Measurements from ENCODE around the gene PDGFRB. TPM values are rescaled to one million over a fixed set of nuclear protein-coding genes. Genes with fewer than 3 reads are reported as not detected.

PDGFRB gene
- polyA plus RNA-seq, 1 donor from 2014 or later, result not detected

DNA sequence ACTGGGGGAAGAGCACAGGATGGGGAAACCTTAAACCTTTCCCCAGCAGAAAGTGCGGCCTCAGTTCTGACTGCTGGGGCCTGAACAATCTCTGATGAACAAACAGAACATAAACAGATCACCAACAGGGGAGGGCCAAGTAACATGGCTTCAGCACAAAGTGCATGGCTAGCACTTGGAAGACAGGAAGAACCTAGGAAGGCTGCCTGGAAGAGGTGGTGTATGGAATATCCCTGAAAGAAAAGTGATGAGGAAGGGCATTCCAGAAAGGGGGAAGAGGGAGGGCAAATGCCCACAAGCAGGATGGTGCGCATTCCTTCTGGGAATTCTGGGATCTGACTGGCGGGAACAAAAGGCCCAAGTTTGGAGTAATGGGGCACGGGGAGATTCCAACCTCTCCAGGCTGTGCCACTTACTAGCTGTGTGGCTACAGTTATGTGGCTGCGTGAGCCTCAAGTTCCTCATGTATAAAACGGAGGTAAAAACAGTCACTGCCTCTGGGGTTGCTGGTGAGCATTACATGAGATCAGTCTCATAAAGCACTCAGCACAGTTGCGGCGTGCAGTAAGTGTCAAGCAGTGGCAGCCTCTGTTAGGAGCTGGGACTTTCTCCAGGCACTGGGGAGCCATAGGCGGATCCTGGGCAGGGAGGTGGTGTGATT lies 1.6 kb downstream of the PDGFRB start:
- Histone ChIP-seq H4K20me1 (ENCODE audit: insufficient read depth) (no peaks in the 10 kb centered on the region), H3F3A (ENCODE audit: insufficient read depth, low read length, poor library complexity, severe bottlenecking) (no peaks in the 10 kb centered on the region), H3K9ac (ENCODE audit: low read length) (no peak overlapping the region), H3K9me3 (ENCODE audit: low read length) (no peaks in the 10 kb centered on the region), H3K4me2 (ENCODE audit: low read length) (no peak overlapping the region), H3K79me2 (replicated peaks; ENCODE audit: insufficient read depth, low read length) (no peaks in the 10 kb centered on the region), H3K9me2 (ENCODE audit: insufficient read depth, low read length) (no peaks in the 10 kb centered on the region), H3K36me3 (ENCODE audit: insufficient read depth, low read length) (no peaks in the 10 kb centered on the region), H3K27me3 (ENCODE audit: insufficient read depth, low read depth, low read length) (no peaks in the 10 kb centered on the region), H2AFZ (ENCODE audit: low read depth, low read length) (no peak overlapping the region), H3K4me3 (ENCODE audit: low read length) (no peak overlapping the region), H3K27ac (ENCODE audit: low read length) (no peak overlapping the region)
- no peak for TF ChIP-seq EP300 (conservative IDR thresholded peaks at IDR 0.05; ENCODE audit: poor library complexity, severe bottlenecking)
- TF ChIP-seq, protein P1, sequence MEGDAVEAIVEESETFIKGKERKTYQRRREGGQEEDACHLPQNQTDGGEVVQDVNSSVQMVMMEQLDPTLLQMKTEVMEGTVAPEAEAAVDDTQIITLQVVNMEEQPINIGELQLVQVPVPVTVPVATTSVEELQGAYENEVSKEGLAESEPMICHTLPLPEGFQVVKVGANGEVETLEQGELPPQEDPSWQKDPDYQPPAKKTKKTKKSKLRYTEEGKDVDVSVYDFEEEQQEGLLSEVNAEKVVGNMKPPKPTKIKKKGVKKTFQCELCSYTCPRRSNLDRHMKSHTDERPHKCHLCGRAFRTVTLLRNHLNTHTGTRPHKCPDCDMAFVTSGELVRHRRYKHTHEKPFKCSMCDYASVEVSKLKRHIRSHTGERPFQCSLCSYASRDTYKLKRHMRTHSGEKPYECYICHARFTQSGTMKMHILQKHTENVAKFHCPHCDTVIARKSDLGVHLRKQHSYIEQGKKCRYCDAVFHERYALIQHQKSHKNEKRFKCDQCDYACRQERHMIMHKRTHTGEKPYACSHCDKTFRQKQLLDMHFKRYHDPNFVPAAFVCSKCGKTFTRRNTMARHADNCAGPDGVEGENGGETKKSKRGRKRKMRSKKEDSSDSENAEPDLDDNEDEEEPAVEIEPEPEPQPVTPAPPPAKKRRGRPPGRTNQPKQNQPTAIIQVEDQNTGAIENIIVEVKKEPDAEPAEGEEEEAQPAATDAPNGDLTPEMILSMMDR (IDR thresholded peaks at IDR 0.05; ENCODE audit: poor library complexity, severe bottlenecking), result peak; percentile 13

DNA sequence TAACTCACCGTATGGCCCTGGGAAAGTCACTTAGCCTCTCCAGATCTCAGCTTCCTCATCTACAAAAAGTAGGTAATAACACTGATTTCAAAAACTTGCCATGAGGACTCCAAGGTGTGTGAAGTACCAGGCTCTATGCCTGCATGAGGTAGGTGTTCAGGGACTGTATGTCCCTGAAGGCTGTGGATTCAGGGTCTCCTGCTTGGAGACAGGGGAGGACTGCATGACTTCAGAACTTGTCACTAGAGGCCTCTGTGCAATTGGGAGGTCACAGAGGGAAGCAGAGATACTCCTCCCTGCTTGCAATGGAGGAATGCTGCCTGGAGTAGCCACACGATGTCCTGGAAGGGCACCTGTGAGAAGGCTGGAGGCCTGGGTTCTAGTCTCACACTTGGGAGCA lies 2.2 kb downstream of the PDGFRB start:
- Histone ChIP-seq H3K27me3 (ENCODE audit: insufficient read depth, low read depth, low read length) (no peaks in the 10 kb centered on the region), H3K4me2 (ENCODE audit: low read length) (no peak overlapping the region), H3K9ac (ENCODE audit: low read length) (no peak overlapping the region), H4K20me1 (ENCODE audit: insufficient read depth) (no peaks in the 10 kb centered on the region), H3K4me3 (ENCODE audit: low read length) (no peak overlapping the region), H3F3A (ENCODE audit: insufficient read depth, low read length, poor library complexity, severe bottlenecking) (no peaks in the 10 kb centered on the region), H2AFZ (ENCODE audit: low read depth, low read length) (no peak overlapping the region), H3K36me3 (ENCODE audit: insufficient read depth, low read length) (no peaks in the 10 kb centered on the region), H3K9me2 (ENCODE audit: insufficient read depth, low read length) (no peaks in the 10 kb centered on the region), H3K27ac (ENCODE audit: low read length) (no peak overlapping the region), H3K79me2 (replicated peaks; ENCODE audit: insufficient read depth, low read length) (no peaks in the 10 kb centered on the region), H3K9me3 (ENCODE audit: low read length) (no peaks in the 10 kb centered on the region)
- TF ChIP-seq EZH2 (IDR thresholded peaks at IDR 0.05; ENCODE audit: borderline replicate concordance, insufficient read depth, low read length, poor library complexity, severe bottlenecking), result no peak
- TF ChIP-seq, protein P1 (IDR thresholded peaks at IDR 0.05; ENCODE audit: poor library complexity, severe bottlenecking), result no peak
- no peak for TF ChIP-seq RAD21 (conservative IDR thresholded peaks at IDR 0.05)
- TF ChIP-seq SMC3 (conservative IDR thresholded peaks at IDR 0.05; ENCODE audit: poor library complexity), result no peak
- TF ChIP-seq EP300 (conservative IDR thresholded peaks at IDR 0.05; ENCODE audit: poor library complexity, severe bottlenecking), result no peak
- no peak for TF ChIP-seq MXI1 (conservative IDR thresholded peaks at IDR 0.05; ENCODE audit: poor library complexity, severe bottlenecking)
- no peak for TF ChIP-seq TAF1 (IDR thresholded peaks at IDR 0.05; ENCODE audit: low read depth)
- TF ChIP-seq, protein P2, sequence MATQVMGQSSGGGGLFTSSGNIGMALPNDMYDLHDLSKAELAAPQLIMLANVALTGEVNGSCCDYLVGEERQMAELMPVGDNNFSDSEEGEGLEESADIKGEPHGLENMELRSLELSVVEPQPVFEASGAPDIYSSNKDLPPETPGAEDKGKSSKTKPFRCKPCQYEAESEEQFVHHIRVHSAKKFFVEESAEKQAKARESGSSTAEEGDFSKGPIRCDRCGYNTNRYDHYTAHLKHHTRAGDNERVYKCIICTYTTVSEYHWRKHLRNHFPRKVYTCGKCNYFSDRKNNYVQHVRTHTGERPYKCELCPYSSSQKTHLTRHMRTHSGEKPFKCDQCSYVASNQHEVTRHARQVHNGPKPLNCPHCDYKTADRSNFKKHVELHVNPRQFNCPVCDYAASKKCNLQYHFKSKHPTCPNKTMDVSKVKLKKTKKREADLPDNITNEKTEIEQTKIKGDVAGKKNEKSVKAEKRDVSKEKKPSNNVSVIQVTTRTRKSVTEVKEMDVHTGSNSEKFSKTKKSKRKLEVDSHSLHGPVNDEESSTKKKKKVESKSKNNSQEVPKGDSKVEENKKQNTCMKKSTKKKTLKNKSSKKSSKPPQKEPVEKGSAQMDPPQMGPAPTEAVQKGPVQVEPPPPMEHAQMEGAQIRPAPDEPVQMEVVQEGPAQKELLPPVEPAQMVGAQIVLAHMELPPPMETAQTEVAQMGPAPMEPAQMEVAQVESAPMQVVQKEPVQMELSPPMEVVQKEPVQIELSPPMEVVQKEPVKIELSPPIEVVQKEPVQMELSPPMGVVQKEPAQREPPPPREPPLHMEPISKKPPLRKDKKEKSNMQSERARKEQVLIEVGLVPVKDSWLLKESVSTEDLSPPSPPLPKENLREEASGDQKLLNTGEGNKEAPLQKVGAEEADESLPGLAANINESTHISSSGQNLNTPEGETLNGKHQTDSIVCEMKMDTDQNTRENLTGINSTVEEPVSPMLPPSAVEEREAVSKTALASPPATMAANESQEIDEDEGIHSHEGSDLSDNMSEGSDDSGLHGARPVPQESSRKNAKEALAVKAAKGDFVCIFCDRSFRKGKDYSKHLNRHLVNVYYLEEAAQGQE (IDR thresholded peaks at IDR 0.05; ENCODE audit: borderline replicate concordance), result no peak
- no peak for TF ChIP-seq POLR2AphosphoS5 (IDR thresholded peaks at IDR 0.05)

Data from neural cell (in vitro differentiated cells).